ENCODE data around the gene EEFSEC. TPM values are rescaled to one million over a fixed set of nuclear protein-coding genes. Genes with fewer than 3 reads are reported as not detected.

Gene EEFSEC
- total RNA-seq, 1 experiment from 2014 or later = 9.5 TPM

DNA sequence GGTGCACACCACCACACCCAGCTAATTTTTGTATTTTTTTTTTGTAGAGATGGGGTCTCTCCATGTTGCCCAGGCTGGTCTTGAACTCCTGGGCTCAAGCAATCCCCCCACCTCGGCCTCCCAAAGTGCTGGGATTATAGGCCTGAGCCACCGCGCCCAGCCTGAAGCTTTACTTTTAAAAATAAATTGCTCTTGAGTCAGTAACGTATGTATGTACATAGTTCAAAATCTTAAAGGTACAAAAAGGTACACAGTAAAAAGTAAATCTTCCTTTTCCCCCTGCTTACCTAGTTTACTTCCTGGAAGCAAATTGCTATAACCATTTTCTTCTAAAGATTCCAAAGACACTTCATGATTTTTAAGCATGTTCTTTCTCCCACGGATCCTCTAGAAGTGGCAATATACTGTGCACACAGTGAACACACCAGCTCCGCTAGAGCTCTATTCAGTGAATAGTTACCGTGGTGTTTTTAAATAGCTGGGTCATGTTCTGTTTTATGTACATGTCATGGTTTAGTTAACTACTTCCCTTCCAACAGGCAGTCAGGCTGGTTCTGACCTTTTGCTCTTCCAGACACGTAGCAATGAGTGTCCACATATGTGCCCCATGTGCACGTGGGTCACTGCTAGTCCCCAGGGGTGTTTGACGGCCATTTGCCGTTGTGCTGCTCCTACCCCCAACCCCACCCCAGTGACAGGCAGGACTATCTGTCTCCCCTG lies 82.1 kb downstream of the EEFSEC start:
- H3K27me3 ChIP-seq (ENCODE audit: insufficient read depth, low read length) = no peaks in the 10 kb centered on the region
- TF ChIP-seq, protein P1, sequence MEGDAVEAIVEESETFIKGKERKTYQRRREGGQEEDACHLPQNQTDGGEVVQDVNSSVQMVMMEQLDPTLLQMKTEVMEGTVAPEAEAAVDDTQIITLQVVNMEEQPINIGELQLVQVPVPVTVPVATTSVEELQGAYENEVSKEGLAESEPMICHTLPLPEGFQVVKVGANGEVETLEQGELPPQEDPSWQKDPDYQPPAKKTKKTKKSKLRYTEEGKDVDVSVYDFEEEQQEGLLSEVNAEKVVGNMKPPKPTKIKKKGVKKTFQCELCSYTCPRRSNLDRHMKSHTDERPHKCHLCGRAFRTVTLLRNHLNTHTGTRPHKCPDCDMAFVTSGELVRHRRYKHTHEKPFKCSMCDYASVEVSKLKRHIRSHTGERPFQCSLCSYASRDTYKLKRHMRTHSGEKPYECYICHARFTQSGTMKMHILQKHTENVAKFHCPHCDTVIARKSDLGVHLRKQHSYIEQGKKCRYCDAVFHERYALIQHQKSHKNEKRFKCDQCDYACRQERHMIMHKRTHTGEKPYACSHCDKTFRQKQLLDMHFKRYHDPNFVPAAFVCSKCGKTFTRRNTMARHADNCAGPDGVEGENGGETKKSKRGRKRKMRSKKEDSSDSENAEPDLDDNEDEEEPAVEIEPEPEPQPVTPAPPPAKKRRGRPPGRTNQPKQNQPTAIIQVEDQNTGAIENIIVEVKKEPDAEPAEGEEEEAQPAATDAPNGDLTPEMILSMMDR (conservative IDR thresholded peaks at IDR 0.05) = no peak
- no peak overlapping the region for H2BK15ac ChIP-seq (ENCODE audit: low read depth, low read length)
- H3K4ac ChIP-seq (ENCODE audit: low read depth, low read length) = no peak overlapping the region
- no peaks in the 10 kb centered on the region for H3K4me1 ChIP-seq (ENCODE audit: insufficient read depth, low read length)
- no peak overlapping the region for H3K56ac ChIP-seq (ENCODE audit: insufficient read length, low read depth, low read length)
- H3K27me3 Mint-ChIP-seq (ENCODE audit: low read depth) = no peaks in the 10 kb centered on the region
- no peak overlapping the region for H2AK5ac ChIP-seq (ENCODE audit: insufficient read length, low read length)
- H3K79me1 ChIP-seq (ENCODE audit: insufficient read depth, low read depth, low read length, poor library complexity, severe bottlenecking) = peaks cover 3% of the 10 kb centered on the region
- H2BK20ac ChIP-seq (ENCODE audit: low read depth, low read length, poor library complexity, severe bottlenecking) = no peak overlapping the region
- no peaks in the 10 kb centered on the region; a peak in 1 of 5 replicates for H3K9me3 Mint-ChIP-seq
- H3K9me3 ChIP-seq (ENCODE audit: control insufficient read depth, low read depth, low read length) = no peaks in the 10 kb centered on the region
- H3K18ac ChIP-seq (ENCODE audit: insufficient read length, low read depth, low read length) = no peak overlapping the region
- H3K23ac ChIP-seq (ENCODE audit: insufficient read length, low read depth, low read length) = no peak overlapping the region
- H3K36me3 Mint-ChIP-seq (ENCODE audit: insufficient read depth in 1 of 3, low read depth in 3 of 3) = no peaks in the 10 kb centered on the region; a peak in 1 of 7 replicates
- no peak overlapping the region for H4K91ac ChIP-seq (ENCODE audit: insufficient read length, low read depth, low read length)
- no peak overlapping the region for H3K4me3 Mint-ChIP-seq
- H2AFZ ChIP-seq (ENCODE audit: low read length) = no peak overlapping the region
- no peak overlapping the region for H3K9ac ChIP-seq (ENCODE audit: extremely low read depth, insufficient read length, low read length)
- H3K79me2 ChIP-seq (ENCODE audit: insufficient read depth, low read length) = no peaks in the 10 kb centered on the region
- no CpG with 5 or more reads among the region's 11 CpGs for WGBS (ENCODE audit: extremely low coverage, insufficient read length, low lambda C conversion rate)
- no peak overlapping the region for H4K8ac ChIP-seq (replicated peaks; ENCODE audit: insufficient read length, low read depth, low read length)
- H2BK12ac ChIP-seq (ENCODE audit: insufficient read length, low read depth, low read length) = no peak overlapping the region
- H3K4me1 Mint-ChIP-seq = peaks cover 29 to 33% of the 10 kb centered on the region in 2 experiments
- no peak overlapping the region for H4K5ac ChIP-seq (ENCODE audit: insufficient read length, low read depth, low read length)
- H2BK5ac ChIP-seq (ENCODE audit: insufficient read length, low read length) = no peak overlapping the region
- H3T11ph ChIP-seq (ENCODE audit: low read length) = no peak overlapping the region
- H3K14ac ChIP-seq (ENCODE audit: insufficient read depth, low read length) = no peak overlapping the region
- no peaks in the 10 kb centered on the region for H4K20me1 ChIP-seq (ENCODE audit: control insufficient read depth, insufficient read depth, insufficient read length)
- H3K27ac ChIP-seq (ENCODE audit: insufficient read length, low read depth, low read length) = no peak overlapping the region
- H3K27ac Mint-ChIP-seq = peak overlapping the region in 1 of 3 experiments; percentile 75; a peak in 1 of 7 replicates
- H2BK120ac ChIP-seq (ENCODE audit: low read depth, low read length, poor library complexity, severe bottlenecking) = no peak overlapping the region
- DNase-seq = no peak
- H3K23me2 ChIP-seq (ENCODE audit: insufficient read length, low read depth, low read length, poor library complexity, severe bottlenecking) = no peaks in the 10 kb centered on the region
- no peak overlapping the region for H3K4me2 ChIP-seq (ENCODE audit: insufficient read depth, insufficient read length, low read length)
